IPS DF 6.9 (cell line): Measurements from ENCODE around the gene TNPO3.

Source experiments
- DNase-seq: peaks from one replicate; pipeline ENCODE4 v3.0.0-alpha.2; 2013; ENCODE audit warnings: low read depth, low spot score
- H3K27ac ChIP-seq: one replicate; pipeline ENCODE4 v1.5.1; 2013; ENCODE audit warnings: low read length, control low read depth
- H3K27me3 ChIP-seq: 2 replicates; pipeline ENCODE4 v1.6.1; 2013; ENCODE audit warnings: mild to moderate bottlenecking, low read length; ENCODE audit not compliant: control insufficient read depth, insufficient read depth
- H3K36me3 ChIP-seq: 2 replicates; pipeline ENCODE4 v1.6.1; 2013; ENCODE audit warnings: low read length; ENCODE audit not compliant: control insufficient read depth, insufficient read depth
- H3K4me1 ChIP-seq: 2 replicates; pipeline ENCODE4 v1.6.1; 2013; ENCODE audit warnings: low read length; ENCODE audit not compliant: control insufficient read depth, insufficient read depth
- H3K4me3 ChIP-seq: 2 replicates; pipeline ENCODE4 v1.5.1; 2013; ENCODE audit warnings: mild to moderate bottlenecking, low read length
- H3K9me3 ChIP-seq: 2 replicates; pipeline ENCODE4 v1.6.1; 2013; ENCODE audit warnings: low read length, inconsistent platforms; ENCODE audit not compliant: control insufficient read depth, insufficient read depth
- WGBS: extraction: QIAGEN DNeasy Blood & Tissue Kit; methylation state at CpG from one replicate; pipeline ENCODE4 v1.1.7; 2013; ENCODE audit warnings: mixed read lengths, missing lambda C conversion rate; ENCODE audit not compliant: insufficient read length, insufficient coverage; 5-methylcytosine and 5-hydroxymethylcytosine counted together

TNPO3 gene

DNA sequence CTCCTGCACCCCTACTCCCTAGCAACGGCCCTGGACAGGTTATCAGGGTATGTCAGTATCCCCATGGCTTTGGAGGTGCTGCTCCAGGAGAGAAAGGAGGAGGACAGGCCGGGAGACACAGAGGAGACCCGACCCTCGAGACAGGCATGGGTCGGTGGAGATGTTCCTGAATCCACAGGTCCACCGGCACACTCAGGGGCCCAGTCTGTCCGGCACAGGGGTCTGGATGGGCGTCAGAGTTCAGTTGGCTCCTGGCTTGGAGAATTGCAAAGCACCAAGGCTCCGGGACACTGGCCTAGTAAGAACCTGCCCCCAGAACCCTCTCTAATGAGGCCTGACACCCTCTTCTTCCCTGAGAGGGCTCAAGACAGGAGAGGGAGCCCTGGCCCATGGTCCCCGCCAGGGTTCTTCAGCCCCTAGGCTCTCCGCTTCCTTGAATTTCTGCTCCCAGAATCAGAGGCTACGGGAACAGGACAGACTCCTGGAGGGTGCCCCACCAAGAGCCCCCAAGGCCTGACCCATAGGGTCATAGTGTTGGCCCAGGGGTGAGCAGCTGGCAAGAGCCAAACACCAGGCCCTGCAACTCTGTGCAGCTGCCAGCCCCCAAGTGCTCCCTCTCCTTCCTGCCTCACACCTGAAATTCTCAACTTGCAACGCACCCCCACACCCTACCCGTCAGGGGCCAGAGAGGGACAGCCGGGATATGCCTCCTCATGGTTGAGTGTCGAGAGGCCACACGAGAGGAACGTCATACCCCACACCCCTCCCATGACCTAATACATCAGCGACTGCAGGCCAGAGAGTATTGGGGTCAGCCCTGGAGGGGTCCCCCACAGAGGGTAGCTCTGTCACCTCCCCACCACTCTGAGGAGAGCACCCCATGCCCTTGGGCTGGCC, 122.7 kb downstream of the TNPO3 start:
- H3K27me3 ChIP-seq = peaks cover 7% of the 10 kb centered on the region
- H3K9me3 ChIP-seq = no peaks in the 10 kb centered on the region
- DNase-seq = no peak
- no peak overlapping the region for H3K4me3 ChIP-seq
- no peak overlapping the region for H3K27ac ChIP-seq
- H3K4me1 ChIP-seq = no peaks in the 10 kb centered on the region; the same call in 1 of the 2 replicates
- H3K36me3 ChIP-seq = no peaks in the 10 kb centered on the region
- WGBS = no CpG with 5 or more reads among the region's 19 CpGs

DNA sequence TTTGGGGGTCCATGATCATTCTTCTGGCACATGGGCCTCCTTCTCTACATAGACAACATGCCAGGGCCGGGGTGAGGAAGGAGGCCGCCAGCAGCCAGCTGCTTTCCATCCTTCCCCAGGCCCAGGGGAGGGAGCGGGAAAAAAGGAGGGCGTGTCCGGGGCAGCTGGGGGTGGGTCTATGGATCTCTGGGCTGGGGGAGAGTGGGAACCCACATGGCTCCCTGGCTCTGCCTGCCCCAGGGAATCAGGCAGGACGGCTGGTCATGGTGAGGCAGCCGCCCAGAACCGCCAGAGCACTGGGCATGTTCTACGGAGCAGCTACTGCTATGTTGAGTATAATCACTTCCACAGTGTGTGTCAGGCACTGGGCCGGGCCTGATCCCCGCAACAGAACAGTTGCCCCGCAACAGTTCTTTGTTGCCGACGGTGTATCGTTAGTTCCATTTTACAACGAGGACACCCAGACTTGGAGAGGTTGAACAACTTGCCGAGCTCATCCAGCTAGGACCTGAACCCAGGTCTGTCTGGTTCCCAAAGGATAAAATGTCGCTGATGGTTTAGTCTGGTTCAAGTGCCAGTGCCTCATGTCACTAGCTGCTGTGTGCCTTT, 123.6 kb downstream of the TNPO3 start:
- H3K9me3 ChIP-seq = no peaks in the 10 kb centered on the region

DNA sequence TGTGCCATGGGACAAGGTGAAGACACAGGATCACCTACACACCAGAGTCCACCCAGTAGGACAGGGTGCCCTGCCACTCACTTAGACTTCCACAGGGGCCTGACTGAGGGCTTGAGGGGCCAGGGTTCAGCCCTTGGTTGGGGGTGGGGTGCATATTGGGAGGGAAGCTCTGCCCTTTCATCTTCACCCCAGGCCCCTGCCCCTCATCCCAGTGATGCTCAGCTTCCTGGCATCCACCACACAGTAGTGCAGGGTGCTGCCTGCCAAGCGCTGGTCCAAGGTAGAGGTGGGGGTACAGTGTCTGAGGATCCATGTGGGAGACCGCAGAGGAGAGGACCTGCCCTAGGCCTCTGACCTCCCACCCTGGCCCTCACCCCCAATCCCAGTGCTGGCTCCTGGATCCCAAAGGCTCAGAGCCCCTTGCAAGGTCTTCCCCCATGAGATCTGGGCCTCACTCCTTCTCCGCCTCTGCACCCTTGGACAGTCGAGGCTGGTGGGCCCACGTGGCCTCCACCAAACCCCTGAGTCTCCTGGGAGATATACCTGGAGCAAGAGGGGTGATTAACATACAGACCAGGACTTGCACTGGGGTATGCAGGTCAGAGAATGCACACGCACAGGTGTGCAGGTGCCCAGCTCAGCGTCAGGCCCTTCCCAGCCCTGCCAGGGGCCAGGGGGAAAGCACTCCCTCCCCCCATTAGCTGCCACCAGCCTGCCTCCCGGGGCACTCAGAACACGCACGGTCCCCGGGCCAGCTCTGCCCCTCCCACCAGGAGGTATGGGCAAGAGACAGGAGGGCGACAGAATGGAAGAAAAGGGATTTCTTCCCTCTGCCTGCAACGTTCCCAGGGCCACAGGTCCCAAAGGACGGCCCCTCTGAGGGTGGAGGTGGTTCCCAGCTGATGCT, 125.8 kb downstream of the TNPO3 start:
- DNase-seq = no peak
- H3K27ac ChIP-seq = no peak overlapping the region
- no peaks in the 10 kb centered on the region for H3K36me3 ChIP-seq
- H3K4me3 ChIP-seq = no peak overlapping the region
- no CpG with 5 or more reads among the region's 14 CpGs for WGBS
- H3K9me3 ChIP-seq = no peaks in the 10 kb centered on the region
- H3K27me3 ChIP-seq = no peaks in the 10 kb centered on the region
- no peaks in the 10 kb centered on the region; the same call in 1 of the 2 replicates for H3K4me1 ChIP-seq

More for the DNA sequence above, 123.6 kb downstream of the TNPO3 start:
- no CpG with 5 or more reads among the region's 18 CpGs for WGBS
- Histone ChIP-seq H3K27me3 (no peaks in the 10 kb centered on the region; the same call in 1 of the 2 replicates), H3K4me3 (no peak overlapping the region), H3K36me3 (no peaks in the 10 kb centered on the region), H3K27ac (no peak overlapping the region), H3K4me1 (no peaks in the 10 kb centered on the region; the same call in 1 of the 2 replicates)
- no peak for DNase-seq

DNA sequence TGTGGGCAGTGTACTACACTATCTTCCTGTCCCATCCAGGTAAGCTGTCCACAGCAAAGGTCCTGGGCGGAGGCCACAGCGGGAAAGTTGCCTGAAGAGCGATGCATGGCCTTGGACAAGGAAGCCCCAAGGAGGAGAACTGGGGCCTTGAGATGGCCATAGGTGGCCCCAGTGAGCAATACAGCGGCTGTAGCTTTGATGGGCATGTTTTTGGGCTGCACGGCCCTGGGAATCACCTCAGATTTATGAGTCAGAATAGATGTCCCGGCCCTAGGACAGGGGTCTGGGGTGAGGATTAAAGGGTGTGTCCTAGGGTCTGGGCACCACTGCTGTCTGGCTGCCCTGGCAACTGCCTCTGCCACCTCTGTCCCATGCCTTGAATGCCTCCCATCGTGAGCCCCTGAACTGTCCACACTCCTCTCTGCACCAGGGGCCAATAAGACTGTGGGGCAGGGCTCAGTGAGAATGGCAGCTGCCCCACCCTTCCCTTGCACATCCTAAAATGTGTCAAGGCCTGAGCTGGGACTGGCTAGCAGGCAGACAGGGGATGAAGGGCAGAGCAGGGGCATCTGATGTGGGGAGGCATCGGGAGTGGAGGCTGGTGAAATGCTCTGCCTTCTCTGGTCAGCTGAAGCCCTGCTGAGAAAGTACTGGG, 126.6 kb downstream of the TNPO3 start:
- Histone ChIP-seq H3K9me3 (no peaks in the 10 kb centered on the region), H3K4me3 (no peak overlapping the region), H3K27ac (no peak overlapping the region), H3K27me3 (no peaks in the 10 kb centered on the region), H3K36me3 (no peaks in the 10 kb centered on the region), H3K4me1 (no peaks in the 10 kb centered on the region; the same call in 1 of the 2 replicates)
- WGBS = no CpG with 5 or more reads among the region's 8 CpGs
- no peak for DNase-seq

DNA sequence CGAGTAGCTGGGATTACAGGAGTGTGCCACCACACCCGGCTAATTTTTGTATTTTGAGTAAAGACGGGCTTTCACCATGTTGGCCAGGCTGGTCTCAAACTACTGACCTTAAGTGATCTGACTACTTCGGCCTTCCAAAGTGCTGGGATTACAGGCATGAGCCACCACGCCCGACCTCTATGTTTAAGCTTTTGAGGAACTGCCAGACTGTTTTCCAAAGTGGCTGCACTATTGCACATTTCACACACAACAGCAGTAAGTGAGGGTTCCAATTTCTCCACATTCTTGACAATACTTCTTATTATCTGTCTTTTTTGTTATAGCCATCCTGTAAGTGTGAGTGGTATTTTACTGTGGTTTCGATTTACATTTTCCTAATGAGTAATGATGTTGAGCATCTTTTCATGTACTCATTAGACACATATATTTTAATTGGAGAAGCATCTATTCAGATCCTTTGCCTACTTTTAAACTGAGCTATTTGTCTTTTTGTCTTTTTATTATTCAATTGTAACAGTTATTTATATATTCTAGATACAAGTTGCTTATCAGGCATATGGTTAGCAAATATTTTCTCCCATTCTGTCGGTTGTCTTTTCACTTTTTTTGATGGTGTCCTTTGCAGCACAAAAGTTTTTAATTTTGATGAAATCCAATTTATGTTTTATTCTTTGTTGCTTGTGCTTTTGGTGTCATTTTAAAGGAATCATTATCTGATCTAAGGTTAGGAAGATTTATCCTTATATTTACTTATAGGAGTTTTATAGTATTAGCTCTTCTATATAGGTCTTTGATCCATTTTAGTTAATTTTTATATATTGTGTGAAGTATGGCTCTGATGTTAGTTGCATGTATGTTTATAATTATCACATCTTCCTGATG, 130.0 kb downstream of the TNPO3 start:
- H3K27me3 ChIP-seq = no peaks in the 10 kb centered on the region
- H3K4me1 ChIP-seq = no peaks in the 10 kb centered on the region
- no peaks in the 10 kb centered on the region for H3K36me3 ChIP-seq
- no peak overlapping the region for H3K4me3 ChIP-seq
- WGBS = no CpG with 5 or more reads among the region's 8 CpGs
- no peaks in the 10 kb centered on the region for H3K9me3 ChIP-seq
- no peak for DNase-seq
- no peak overlapping the region for H3K27ac ChIP-seq

DNA sequence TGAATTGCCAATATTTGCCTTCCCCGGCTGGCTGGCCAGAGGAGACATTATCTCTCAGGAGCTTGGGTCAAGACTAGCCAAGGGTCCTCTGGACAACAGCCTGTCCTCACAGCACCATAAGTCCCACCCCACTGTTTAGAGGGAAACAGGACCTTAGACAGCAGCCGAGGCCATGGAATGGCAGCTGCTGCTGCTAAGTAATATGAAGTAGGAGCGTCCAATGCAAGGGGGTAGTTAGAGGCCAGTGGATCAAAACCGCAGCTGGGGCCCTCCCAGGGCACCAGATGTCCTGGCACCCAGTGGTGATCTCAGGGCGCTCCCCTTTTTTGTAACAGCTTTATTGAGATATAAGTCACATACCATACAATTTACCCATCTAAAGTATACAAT, 131.5 kb downstream of the TNPO3 start:
- no peak for DNase-seq
- WGBS = no CpG with 5 or more reads among the region's 5 CpGs
- Histone ChIP-seq H3K27me3 (no peaks in the 10 kb centered on the region), H3K36me3 (no peaks in the 10 kb centered on the region), H3K9me3 (no peaks in the 10 kb centered on the region), H3K4me3 (no peak overlapping the region), H3K27ac (no peak overlapping the region), H3K4me1 (no peaks in the 10 kb centered on the region)

DNA sequence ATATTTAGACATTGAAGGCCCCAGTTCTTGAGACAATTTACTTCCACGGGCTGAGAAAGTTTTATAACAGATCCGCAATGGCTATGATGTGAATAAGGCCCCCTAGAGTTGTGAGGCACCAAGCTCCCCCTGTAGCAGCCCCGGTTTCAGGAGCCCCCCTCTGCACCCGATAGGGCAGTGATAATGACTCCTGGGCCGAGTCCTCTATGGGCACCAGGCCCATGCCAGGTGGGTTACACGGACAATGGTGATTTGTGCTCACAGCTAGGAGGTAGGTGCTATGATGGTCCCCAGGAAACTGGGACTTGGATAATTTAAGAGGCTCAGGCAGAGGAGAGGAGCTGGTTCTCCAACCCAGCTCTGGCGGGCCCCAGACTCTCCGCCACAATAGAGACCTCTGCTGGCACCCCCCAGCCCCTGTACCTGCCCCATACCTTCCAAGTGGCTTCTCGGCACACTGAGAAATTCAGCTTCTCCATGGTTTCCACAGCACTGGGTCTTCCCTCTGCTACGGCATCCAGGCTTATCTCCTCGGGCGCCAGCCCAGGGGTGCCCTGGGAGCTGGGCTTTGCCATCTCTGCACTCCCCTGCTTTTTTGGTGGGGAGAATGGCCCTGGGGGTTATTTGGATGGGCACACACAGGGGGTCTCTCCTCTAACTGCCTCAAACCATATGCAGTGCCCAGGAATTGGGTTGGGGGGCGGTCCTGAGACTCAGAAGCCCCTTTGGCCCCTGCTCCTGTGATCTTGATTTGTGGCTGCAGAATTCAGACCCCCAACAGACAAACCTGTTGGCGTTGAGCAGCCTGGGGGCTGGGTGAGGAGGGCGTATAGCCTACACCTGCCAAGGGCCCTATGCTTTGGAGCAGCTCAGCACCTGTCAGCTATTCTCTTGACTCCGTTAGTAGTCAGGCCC, 132.2 kb downstream of the TNPO3 start:
- Histone ChIP-seq H3K27ac (no peak overlapping the region), H3K27me3 (no peaks in the 10 kb centered on the region), H3K36me3 (no peaks in the 10 kb centered on the region), H3K4me3 (no peak overlapping the region), H3K4me1 (no peaks in the 10 kb centered on the region), H3K9me3 (no peaks in the 10 kb centered on the region)
- no CpG with 5 or more reads among the region's 16 CpGs for WGBS
- DNase-seq = no peak

DNA sequence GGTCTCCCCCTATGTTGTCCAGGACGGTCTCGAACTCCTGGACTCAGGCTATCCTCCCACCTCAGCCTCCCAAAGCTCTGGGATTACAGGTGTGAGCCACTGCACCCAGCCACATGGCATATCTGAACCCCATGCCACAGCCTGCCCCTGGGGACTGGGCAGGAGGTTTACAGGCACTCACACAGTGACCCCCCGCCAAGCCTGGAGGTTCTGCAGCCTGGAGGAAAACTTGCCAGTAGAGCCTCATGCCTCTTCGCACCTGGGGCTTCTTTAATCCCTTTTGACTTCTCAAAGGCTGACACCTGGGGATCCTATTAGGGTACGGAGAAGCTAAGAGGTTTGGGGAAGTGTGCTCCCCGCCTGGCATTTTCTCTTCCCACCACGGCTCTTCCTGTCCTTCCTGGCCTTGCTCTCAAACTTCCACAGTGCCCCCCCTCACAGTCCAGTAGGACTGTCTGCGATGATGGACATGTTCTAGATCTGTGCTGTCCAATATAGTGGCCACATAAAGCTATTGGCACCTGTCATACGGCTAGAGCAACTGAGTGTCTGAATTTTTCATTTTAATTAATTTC, 133.0 kb downstream of the TNPO3 start:
- Histone ChIP-seq H3K36me3 (no peaks in the 10 kb centered on the region), H3K4me3 (no peak overlapping the region), H3K27ac (no peak overlapping the region), H3K27me3 (peaks cover 3% of the 10 kb centered on the region; the same call in 1 of the 2 replicates), H3K9me3 (no peaks in the 10 kb centered on the region), H3K4me1 (no peaks in the 10 kb centered on the region)
- WGBS = no CpG with 5 or more reads among the region's 9 CpGs
- DNase-seq = no peak
